ENCODE results near the gene LARGE1.

DNA sequence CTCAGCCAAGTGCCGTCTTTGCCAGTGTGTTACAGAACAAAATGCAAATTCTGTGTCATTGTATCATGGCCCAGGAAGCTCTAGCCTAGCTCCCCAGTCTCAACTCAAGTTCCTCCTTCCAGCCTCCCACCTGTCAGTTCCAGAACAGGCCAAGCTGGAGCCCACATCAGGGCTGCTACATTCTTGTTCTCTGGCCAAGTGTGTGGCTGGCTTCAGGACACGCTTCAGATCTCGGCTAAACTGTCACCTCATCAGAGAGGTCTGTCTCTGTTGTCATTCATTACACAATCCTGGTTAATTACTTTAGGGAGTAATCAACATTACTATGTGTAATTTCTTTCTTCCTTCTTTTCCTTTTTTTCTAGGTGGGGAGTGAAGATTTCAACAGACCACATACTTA lies 515.1 kb downstream of the LARGE1 start:
- TF ChIP-seq SRF (IDR thresholded peaks at IDR 0.05; ENCODE audit: low read depth, low read length) = no peak
- no peak for TF ChIP-seq EP300 (IDR thresholded peaks at IDR 0.05; ENCODE audit: borderline replicate concordance in 1 of 2, low read depth in 2 of 2, low read length in 2 of 2)
- no peak for TF ChIP-seq CEBPB (IDR thresholded peaks at IDR 0.05; ENCODE audit: low read depth, low read length)
- TF ChIP-seq KDM1A (IDR thresholded peaks at IDR 0.05; ENCODE audit: borderline replicate concordance, low read length) = no peak
- TF ChIP-seq ZNF274 (IDR thresholded peaks at IDR 0.05; ENCODE audit: borderline replicate concordance, extremely low read depth, low read length) = no peak
- TF ChIP-seq, protein P1, sequence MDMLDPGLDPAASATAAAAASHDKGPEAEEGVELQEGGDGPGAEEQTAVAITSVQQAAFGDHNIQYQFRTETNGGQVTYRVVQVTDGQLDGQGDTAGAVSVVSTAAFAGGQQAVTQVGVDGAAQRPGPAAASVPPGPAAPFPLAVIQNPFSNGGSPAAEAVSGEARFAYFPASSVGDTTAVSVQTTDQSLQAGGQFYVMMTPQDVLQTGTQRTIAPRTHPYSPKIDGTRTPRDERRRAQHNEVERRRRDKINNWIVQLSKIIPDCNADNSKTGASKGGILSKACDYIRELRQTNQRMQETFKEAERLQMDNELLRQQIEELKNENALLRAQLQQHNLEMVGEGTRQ (IDR thresholded peaks at IDR 0.05; ENCODE audit: low read length) = no peak
- TF ChIP-seq, protein P2, sequence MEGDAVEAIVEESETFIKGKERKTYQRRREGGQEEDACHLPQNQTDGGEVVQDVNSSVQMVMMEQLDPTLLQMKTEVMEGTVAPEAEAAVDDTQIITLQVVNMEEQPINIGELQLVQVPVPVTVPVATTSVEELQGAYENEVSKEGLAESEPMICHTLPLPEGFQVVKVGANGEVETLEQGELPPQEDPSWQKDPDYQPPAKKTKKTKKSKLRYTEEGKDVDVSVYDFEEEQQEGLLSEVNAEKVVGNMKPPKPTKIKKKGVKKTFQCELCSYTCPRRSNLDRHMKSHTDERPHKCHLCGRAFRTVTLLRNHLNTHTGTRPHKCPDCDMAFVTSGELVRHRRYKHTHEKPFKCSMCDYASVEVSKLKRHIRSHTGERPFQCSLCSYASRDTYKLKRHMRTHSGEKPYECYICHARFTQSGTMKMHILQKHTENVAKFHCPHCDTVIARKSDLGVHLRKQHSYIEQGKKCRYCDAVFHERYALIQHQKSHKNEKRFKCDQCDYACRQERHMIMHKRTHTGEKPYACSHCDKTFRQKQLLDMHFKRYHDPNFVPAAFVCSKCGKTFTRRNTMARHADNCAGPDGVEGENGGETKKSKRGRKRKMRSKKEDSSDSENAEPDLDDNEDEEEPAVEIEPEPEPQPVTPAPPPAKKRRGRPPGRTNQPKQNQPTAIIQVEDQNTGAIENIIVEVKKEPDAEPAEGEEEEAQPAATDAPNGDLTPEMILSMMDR (IDR thresholded peaks at IDR 0.05; ENCODE audit: control extremely low read depth in 1 of 3, insufficient read depth in 1 of 3, low read depth in 1 of 3, low read length in 3 of 3) = no peak
- no peak for TF ChIP-seq POLR2AphosphoS5 (IDR thresholded peaks at IDR 0.05; ENCODE audit: low read depth, low read length)
- no peak for TF ChIP-seq POLR2A (IDR thresholded peaks at IDR 0.05; ENCODE audit: control extremely low read depth in 1 of 2, low read depth in 2 of 2, low read length in 2 of 2)
- TF ChIP-seq FOSL1 (IDR thresholded peaks at IDR 0.05; ENCODE audit: insufficient read depth, low read depth, low read length) = no peak
- no peak for TF ChIP-seq SP2 (IDR thresholded peaks at IDR 0.05; ENCODE audit: low read length)
